Endothelial cell (in vitro differentiated cells): ENCODE data around the gene TRIM63. TPM values are rescaled to one million over a fixed set of nuclear protein-coding genes. Genes with fewer than 3 reads are reported as not detected.

ENCODE experiments used
- DNase-seq: peaks from one replicate; pipeline ENCODE4 v3.0.0; 2021; ENCODE audit warnings: low spot score
- H3K27ac Mint-ChIP-seq: one replicate; pipeline ENCODE4 v1.8.0; 2021; ENCODE audit warnings: mixed read lengths, inconsistent platforms; ENCODE audit not compliant: unreplicated experiment
- H3K27me3 Mint-ChIP-seq: one replicate; pipeline ENCODE4 v1.8.0; 2021; ENCODE audit warnings: mild to moderate bottlenecking, moderate library complexity, mixed read lengths, inconsistent platforms; ENCODE audit not compliant: unreplicated experiment
- H3K36me3 Mint-ChIP-seq: one replicate; pipeline ENCODE4 v1.8.0; 2021; ENCODE audit warnings: mild to moderate bottlenecking, low read depth, mixed read lengths, inconsistent platforms; ENCODE audit not compliant: unreplicated experiment
- H3K4me1 Mint-ChIP-seq: one replicate; pipeline ENCODE4 v1.8.0; 2021; ENCODE audit warnings: mild to moderate bottlenecking, mixed read lengths, inconsistent platforms; ENCODE audit not compliant: unreplicated experiment
- H3K4me3 Mint-ChIP-seq: one replicate; pipeline ENCODE4 v1.8.0; 2021; ENCODE audit warnings: mild to moderate bottlenecking, mixed read lengths, inconsistent platforms; ENCODE audit not compliant: unreplicated experiment
- H3K9me3 Mint-ChIP-seq: one replicate; pipeline ENCODE4 v1.8.0; 2021; ENCODE audit warnings: mixed read lengths, inconsistent platforms; ENCODE audit not compliant: unreplicated experiment
- CTCF ChIP-seq: fragments of 200-600 bp; sonication (generic); IDR thresholded peaks from one replicate; pipeline ENCODE4 v1.5.0; 2021; ENCODE audit warnings: antibody characterized with exemption; ENCODE audit not compliant: unreplicated experiment
- total RNA-seq: library from RNA; stranded (reverse); fragmentation: NEBNext Ultra II Directional; extraction: Animal tissue kit (Norgen Biotek cat#: 25700); gene quantifications from one replicate; pipeline ENCODE4 v1.2.1, GENCODE V29; 2021; ENCODE audit not compliant: unreplicated experiment

TRIM63 gene
- total RNA-seq, 1 donor from 2014 or later = not detected

GRCh38 chr1:26031611-26032220 lies 35.7 kb downstream of the TRIM63 start:
- DNase-seq = no peak
- Mint-ChIP-seq H3K9me3 (no peaks in the 10 kb centered on the region), H3K27me3 (peaks cover 17% of the 10 kb centered on the region), H3K27ac (no peak overlapping the region), H3K4me3 (no peak overlapping the region), H3K4me1 (no peaks in the 10 kb centered on the region), H3K36me3 (no peaks in the 10 kb centered on the region)
- TF ChIP-seq CTCF = no peak

- Mint-ChIP-seq H3K27me3 (peaks cover 17% of the 10 kb centered on the region), H3K27ac (no peak overlapping the region), H3K9me3 (no peaks in the 10 kb centered on the region), H3K4me3 (no peak overlapping the region), H3K36me3 (no peaks in the 10 kb centered on the region), H3K4me1 (no peaks in the 10 kb centered on the region)
- TF ChIP-seq CTCF = no peak
- no peak for DNase-seq
Measured at GRCh38 chr1:26031196-26031595, 36.2 kb downstream of the TRIM63 start.

GRCh38 chr1:26029864-26030481 lies 37.5 kb downstream of the TRIM63 start:
- Mint-ChIP-seq H3K36me3 (no peaks in the 10 kb centered on the region), H3K4me3 (no peak overlapping the region), H3K27ac (no peak overlapping the region), H3K27me3 (peaks cover 17% of the 10 kb centered on the region), H3K9me3 (no peaks in the 10 kb centered on the region), H3K4me1 (no peaks in the 10 kb centered on the region)
- no peak for TF ChIP-seq CTCF
- DNase-seq = no peak

- H3K4me3 Mint-ChIP-seq = no peak overlapping the region
- TF ChIP-seq CTCF = no peak
- peaks cover 14% of the 10 kb centered on the region for H3K27me3 Mint-ChIP-seq
- H3K4me1 Mint-ChIP-seq = no peaks in the 10 kb centered on the region
- H3K27ac Mint-ChIP-seq = no peak overlapping the region
- H3K36me3 Mint-ChIP-seq = no peaks in the 10 kb centered on the region
- DNase-seq = no peak
- no peaks in the 10 kb centered on the region for H3K9me3 Mint-ChIP-seq
Measured at GRCh38 chr1:26029054-26029863, 38.2 kb downstream of the TRIM63 start.
